ENCODE data around the gene PARP12. TPM values are rescaled to one million over a fixed set of nuclear protein-coding genes. Genes with fewer than 3 reads are reported as not detected.
A peak's percentile ranks its signal among the peaks of the same experiment; 100 is the strongest.

PARP12 gene
- total RNA-seq, 1 donor from 2014 or later: 58.1 TPM

DNA sequence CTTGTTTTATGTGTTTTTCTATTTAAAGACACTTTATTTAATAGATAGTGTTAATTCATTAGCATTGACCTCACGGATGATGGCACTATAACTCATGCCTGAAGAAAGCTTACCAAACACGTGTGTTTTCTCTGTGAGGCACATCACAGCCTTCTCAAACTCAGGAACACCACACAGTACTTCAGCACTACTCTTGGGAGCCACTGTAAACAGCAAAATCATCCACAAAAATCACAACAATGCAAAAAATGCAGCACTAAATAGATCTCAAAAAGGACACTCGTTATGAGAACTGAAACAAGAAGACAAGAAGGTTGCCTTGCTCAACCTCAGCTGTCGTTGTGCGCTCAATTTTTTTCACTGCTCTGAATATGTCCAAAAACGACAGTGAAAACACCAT, 12.0 kb upstream of the PARP12 start:
- H3K27me3 ChIP-seq (ENCODE audit: insufficient read depth, low read length): peaks cover 18% of the 10 kb centered on the region
- H3K4me1 ChIP-seq (ENCODE audit: insufficient read depth, low read length): no peaks in the 10 kb centered on the region
- H3K27ac ChIP-seq (ENCODE audit: low read depth, low read length): no peak overlapping the region
- H3K36me3 Mint-ChIP-seq (ENCODE audit: low read depth, unreplicated experiment): no peaks in the 10 kb centered on the region
- no peak overlapping the region for H3K4me3 ChIP-seq (ENCODE audit: insufficient read depth, low read depth, low read length)
- H3K27me3 Mint-ChIP-seq (ENCODE audit: low read depth, unreplicated experiment): peaks cover 2% of the 10 kb centered on the region
- no peak for TF ChIP-seq EZH2 (IDR thresholded peaks at IDR 0.05; ENCODE audit: insufficient read depth, low read length)
- TF ChIP-seq, protein P1, sequence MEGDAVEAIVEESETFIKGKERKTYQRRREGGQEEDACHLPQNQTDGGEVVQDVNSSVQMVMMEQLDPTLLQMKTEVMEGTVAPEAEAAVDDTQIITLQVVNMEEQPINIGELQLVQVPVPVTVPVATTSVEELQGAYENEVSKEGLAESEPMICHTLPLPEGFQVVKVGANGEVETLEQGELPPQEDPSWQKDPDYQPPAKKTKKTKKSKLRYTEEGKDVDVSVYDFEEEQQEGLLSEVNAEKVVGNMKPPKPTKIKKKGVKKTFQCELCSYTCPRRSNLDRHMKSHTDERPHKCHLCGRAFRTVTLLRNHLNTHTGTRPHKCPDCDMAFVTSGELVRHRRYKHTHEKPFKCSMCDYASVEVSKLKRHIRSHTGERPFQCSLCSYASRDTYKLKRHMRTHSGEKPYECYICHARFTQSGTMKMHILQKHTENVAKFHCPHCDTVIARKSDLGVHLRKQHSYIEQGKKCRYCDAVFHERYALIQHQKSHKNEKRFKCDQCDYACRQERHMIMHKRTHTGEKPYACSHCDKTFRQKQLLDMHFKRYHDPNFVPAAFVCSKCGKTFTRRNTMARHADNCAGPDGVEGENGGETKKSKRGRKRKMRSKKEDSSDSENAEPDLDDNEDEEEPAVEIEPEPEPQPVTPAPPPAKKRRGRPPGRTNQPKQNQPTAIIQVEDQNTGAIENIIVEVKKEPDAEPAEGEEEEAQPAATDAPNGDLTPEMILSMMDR (IDR thresholded peaks at IDR 0.05; ENCODE audit: insufficient read depth, low read depth, low read length): no peak
- no peaks in the 10 kb centered on the region for H3K36me3 ChIP-seq (ENCODE audit: insufficient read depth, low read length)
- H2AFZ ChIP-seq (ENCODE audit: low read depth, low read length): no peak overlapping the region
- no peaks in the 10 kb centered on the region for H3K9me3 ChIP-seq (ENCODE audit: insufficient read depth, low read depth, low read length)
- DNase-seq (ENCODE audit: low read depth): peak; percentile 46
- H3K4me1 Mint-ChIP-seq (ENCODE audit: low read depth, unreplicated experiment): peaks cover 2% of the 10 kb centered on the region
- no peak overlapping the region for H3K9ac ChIP-seq (ENCODE audit: low read length)
- peaks cover 2% of the 10 kb centered on the region for H3K9me3 Mint-ChIP-seq (ENCODE audit: unreplicated experiment)
- no peak for FAIRE-seq
- no peak overlapping the region for H3K4me3 Mint-ChIP-seq (ENCODE audit: unreplicated experiment)
- no peaks in the 10 kb centered on the region for H4K20me1 ChIP-seq (ENCODE audit: insufficient read depth, low read length)
- no peaks in the 10 kb centered on the region for H3K79me2 ChIP-seq (ENCODE audit: insufficient read depth, low read length)
- no peak overlapping the region for H3K27ac Mint-ChIP-seq (ENCODE audit: unreplicated experiment)
- no peak overlapping the region for H3K4me2 ChIP-seq (ENCODE audit: low read length)

DNA sequence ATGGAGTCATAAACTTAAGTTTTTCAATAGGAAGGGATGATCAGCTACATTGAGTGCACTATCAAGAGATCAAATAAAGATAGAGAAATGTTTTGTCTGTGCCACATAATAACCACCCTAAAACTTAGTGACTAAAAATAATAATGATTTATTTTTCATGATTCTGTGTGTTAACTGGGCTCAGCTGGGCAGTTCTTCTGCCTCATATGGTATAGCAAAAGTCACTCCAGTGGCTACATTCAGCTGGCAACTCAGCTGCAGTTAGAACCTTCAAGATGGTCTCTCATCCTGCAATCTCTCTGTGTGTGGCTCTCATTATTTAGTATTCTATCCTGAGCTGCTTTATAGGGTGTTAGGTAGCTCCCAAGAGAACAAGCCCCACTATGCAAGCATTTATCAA, 7.8 kb upstream of the PARP12 start:
- peaks cover 2% of the 10 kb centered on the region for H3K36me3 Mint-ChIP-seq (ENCODE audit: low read depth, unreplicated experiment)
- Histone ChIP-seq H4K20me1 (ENCODE audit: insufficient read depth, low read length) (no peaks in the 10 kb centered on the region), H3K9ac (ENCODE audit: low read length) (no peak overlapping the region), H3K27ac (ENCODE audit: low read depth, low read length) (no peak overlapping the region), H3K27me3 (ENCODE audit: insufficient read depth, low read length) (peaks cover 14% of the 10 kb centered on the region), H3K4me3 (ENCODE audit: insufficient read depth, low read depth, low read length) (no peak overlapping the region), H3K36me3 (ENCODE audit: insufficient read depth, low read length) (no peaks in the 10 kb centered on the region), H3K79me2 (ENCODE audit: insufficient read depth, low read length) (no peaks in the 10 kb centered on the region), H3K4me2 (ENCODE audit: low read length) (no peak overlapping the region), H3K4me1 (ENCODE audit: insufficient read depth, low read length) (no peaks in the 10 kb centered on the region), H2AFZ (ENCODE audit: low read depth, low read length) (no peak overlapping the region), H3K9me3 (ENCODE audit: insufficient read depth, low read depth, low read length) (no peaks in the 10 kb centered on the region)
- no peak for TF ChIP-seq EZH2 (IDR thresholded peaks at IDR 0.05; ENCODE audit: insufficient read depth, low read length)
- TF ChIP-seq, protein P1 (IDR thresholded peaks at IDR 0.05; ENCODE audit: insufficient read depth, low read depth, low read length): no peak
- peaks cover 2% of the 10 kb centered on the region for H3K27me3 Mint-ChIP-seq (ENCODE audit: low read depth, unreplicated experiment)
- H3K9me3 Mint-ChIP-seq (ENCODE audit: unreplicated experiment): peaks cover 21% of the 10 kb centered on the region
- DNase-seq (ENCODE audit: low read depth) (no peak), FAIRE-seq (no peak)
- H3K27ac Mint-ChIP-seq (ENCODE audit: unreplicated experiment): no peak overlapping the region
- H3K4me3 Mint-ChIP-seq (ENCODE audit: unreplicated experiment): no peak overlapping the region
- H3K4me1 Mint-ChIP-seq (ENCODE audit: low read depth, unreplicated experiment): peaks cover 2% of the 10 kb centered on the region

DNA sequence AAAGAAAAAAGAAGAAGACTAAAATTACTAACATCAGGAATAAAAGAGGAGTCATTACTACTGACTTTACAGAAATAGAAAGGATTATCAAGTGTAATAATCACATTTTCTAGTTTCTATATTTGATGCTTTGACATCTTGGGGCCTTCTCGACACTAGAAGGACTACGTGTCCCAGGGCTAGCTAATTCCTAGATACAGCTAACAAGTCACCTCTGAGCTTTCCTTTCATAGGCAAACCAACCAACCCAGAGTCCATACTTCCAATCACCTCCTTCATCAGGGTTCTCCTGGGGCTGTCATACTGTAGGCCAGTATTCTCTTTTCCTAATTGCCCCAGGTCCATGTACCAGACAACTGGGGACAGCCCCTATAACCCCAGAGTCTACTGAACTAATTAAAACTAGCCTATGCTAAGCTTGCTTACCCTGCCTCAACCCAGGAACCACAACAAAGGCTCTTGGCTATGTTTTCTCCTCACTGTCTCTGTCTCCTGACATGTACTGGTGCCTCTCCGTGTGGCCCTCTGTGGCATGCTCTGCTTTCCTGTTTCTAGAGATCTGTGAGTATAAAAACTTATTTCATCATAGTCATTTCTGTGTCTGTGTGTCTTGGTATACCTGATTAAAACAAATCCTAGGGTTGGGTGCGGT, 6.7 kb upstream of the PARP12 start:
- Histone ChIP-seq H4K20me1 (ENCODE audit: insufficient read depth, low read length) (no peaks in the 10 kb centered on the region), H3K27ac (ENCODE audit: low read depth, low read length) (no peak overlapping the region), H3K36me3 (ENCODE audit: insufficient read depth, low read length) (no peaks in the 10 kb centered on the region), H3K79me2 (ENCODE audit: insufficient read depth, low read length) (no peaks in the 10 kb centered on the region), H3K27me3 (ENCODE audit: insufficient read depth, low read length) (peaks cover 14% of the 10 kb centered on the region), H3K4me1 (ENCODE audit: insufficient read depth, low read length) (no peaks in the 10 kb centered on the region), H2AFZ (ENCODE audit: low read depth, low read length) (no peak overlapping the region), H3K4me3 (ENCODE audit: insufficient read depth, low read depth, low read length) (no peak overlapping the region), H3K9me3 (ENCODE audit: insufficient read depth, low read depth, low read length) (no peaks in the 10 kb centered on the region), H3K9ac (ENCODE audit: low read length) (no peak overlapping the region), H3K4me2 (ENCODE audit: low read length) (no peak overlapping the region)
- FAIRE-seq (no peak), DNase-seq (ENCODE audit: low read depth) (no peak)
- no peak for TF ChIP-seq EZH2 (IDR thresholded peaks at IDR 0.05; ENCODE audit: insufficient read depth, low read length)
- TF ChIP-seq, protein P1 (IDR thresholded peaks at IDR 0.05; ENCODE audit: insufficient read depth, low read depth, low read length): no peak
- Mint-ChIP-seq H3K4me3 (ENCODE audit: unreplicated experiment) (no peak overlapping the region), H3K9me3 (ENCODE audit: unreplicated experiment) (peaks cover 21% of the 10 kb centered on the region), H3K27me3 (ENCODE audit: low read depth, unreplicated experiment) (peaks cover 2% of the 10 kb centered on the region), H3K36me3 (ENCODE audit: low read depth, unreplicated experiment) (peaks cover 2% of the 10 kb centered on the region), H3K4me1 (ENCODE audit: low read depth, unreplicated experiment) (no peaks in the 10 kb centered on the region), H3K27ac (ENCODE audit: unreplicated experiment) (no peak overlapping the region)
